CD14-positive monocyte (primary cell): ENCODE data around the gene OR13J1. TPM values are rescaled to one million over a fixed set of nuclear protein-coding genes. Genes with fewer than 3 reads are reported as not detected.

Experiments
- DNase-seq, 3 donors: peaks; one replicate each; pipeline ENCODE4 v3.0.0-alpha.2; 2011 to 2022
- H2AFZ ChIP-seq: 2 replicates; pipeline ENCODE4 v1.6.0; 2012; ENCODE audit warnings: mild to moderate bottlenecking, low read depth, low read length, inconsistent platforms; ENCODE audit not compliant: insufficient read depth, poor library complexity, severe bottlenecking
- H3K27ac ChIP-seq, 2 donors: 1 replicate in 1 of 2; 2 replicates in 1 of 2; pipeline ENCODE4 v1.5.1; 2012 to 2013; ENCODE audit warnings: low read length in 2 of 2, control low read depth in 1 of 2, inconsistent platforms in 1 of 2, low read depth in 1 of 2, mild to moderate bottlenecking in 1 of 2
- H3K27me3 ChIP-seq, 2 donors: one replicate each; pipeline versions ENCODE4 v1.6.0 to v1.6.1; 2011 to 2013; ENCODE audit warnings: low read length in 2 of 2; ENCODE audit not compliant: control insufficient read depth in 2 of 2, insufficient read depth in 2 of 2
- H3K36me3 ChIP-seq, 2 donors: replicated peaks in 1 of 2; 1 replicate in 1 of 2; 2 replicates in 1 of 2; pipeline versions ENCODE4 v1.5.1 to v1.6.1; 2012 to 2013; ENCODE audit warnings: low read length in 2 of 2, control low read depth in 1 of 2, inconsistent platforms in 1 of 2, mild to moderate bottlenecking in 1 of 2; ENCODE audit not compliant: insufficient read depth in 2 of 2, control insufficient read depth in 1 of 2
- H3K4me1 ChIP-seq, 2 donors: 1 replicate in 1 of 2; 2 replicates in 1 of 2; pipeline versions ENCODE4 v1.5.1 to v1.6.1; 2012 to 2013; ENCODE audit warnings: low read length in 2 of 2, control low read depth in 1 of 2, inconsistent platforms in 1 of 2, mild to moderate bottlenecking in 1 of 2, moderate library complexity in 1 of 2; ENCODE audit not compliant: insufficient read depth in 2 of 2, control insufficient read depth in 1 of 2
- H3K4me2 ChIP-seq: replicated peaks from 2 replicates; pipeline ENCODE3; 2012; ENCODE audit warnings: low read length, moderate library complexity, mild to moderate bottlenecking; ENCODE audit not compliant: poor library complexity, severe bottlenecking; ENCODE audit errors: extremely low read depth
- H3K4me3 ChIP-seq, 3 experiments: fragments of 200-600 bp in 1 of 3; sonication (generic) in 1 of 3; replicated peaks in 1 of 3; 1 replicate in 2 of 3; 2 replicates in 1 of 3; pipeline ENCODE4 v1.5.1; 2011 to 2013; ENCODE audit warnings: low read length in 3 of 3, mild to moderate bottlenecking in 3 of 3, control low read depth in 2 of 3, low read depth in 2 of 3, inconsistent platforms in 1 of 3, moderate library complexity in 1 of 3
- H3K79me2 ChIP-seq: 2 replicates; pipeline ENCODE4 v1.6.0; 2012; ENCODE audit warnings: mild to moderate bottlenecking, control low read depth, inconsistent platforms, low read length, moderate library complexity; ENCODE audit not compliant: insufficient read depth
- H3K9ac ChIP-seq: 2 replicates; pipeline ENCODE4 v1.6.0; 2017; ENCODE audit warnings: low read length, mild to moderate bottlenecking; ENCODE audit not compliant: insufficient read depth, poor library complexity, severe bottlenecking
- H3K9me3 ChIP-seq, 2 donors: replicated peaks in 1 of 2; 1 replicate in 1 of 2; 2 replicates in 1 of 2; pipeline versions ENCODE4 v1.5.1 to v1.6.1; 2012 to 2013; ENCODE audit warnings: low read length in 2 of 2, control low read depth in 1 of 2; ENCODE audit not compliant: control insufficient read depth in 1 of 2, insufficient read depth in 1 of 2
- H4K20me1 ChIP-seq: 2 replicates; pipeline ENCODE4 v1.6.0; 2012; ENCODE audit warnings: mild to moderate bottlenecking, low read length, control low read depth, moderate library complexity; ENCODE audit not compliant: insufficient read depth
- H3K27ac Mint-ChIP-seq, 7 donors: one replicate each; pipeline ENCODE4 v1.8.0; 2020; ENCODE audit warnings: mild to moderate bottlenecking in 7 of 7, mixed read lengths in 7 of 7, moderate library complexity in 6 of 7, inconsistent platforms in 2 of 7
- H3K27me3 Mint-ChIP-seq, 3 donors: one replicate each; pipeline ENCODE4 v1.8.0; 2021 to 2022; ENCODE audit warnings: low read depth in 3 of 3, mild to moderate bottlenecking in 3 of 3, mixed read lengths in 3 of 3, moderate library complexity in 3 of 3, inconsistent platforms in 1 of 3
- H3K36me3 Mint-ChIP-seq, 2 donors: one replicate each; pipeline ENCODE4 v1.8.0; 2020; ENCODE audit warnings: mixed read lengths in 2 of 2, inconsistent platforms in 1 of 2, mild to moderate bottlenecking in 1 of 2
- H3K4me1 Mint-ChIP-seq: one replicate; pipeline ENCODE4 v1.8.0; 2020; ENCODE audit warnings: mild to moderate bottlenecking, mixed read lengths
- H3K4me3 Mint-ChIP-seq, 2 donors: one replicate each; pipeline ENCODE4 v1.8.0; 2020; ENCODE audit warnings: mild to moderate bottlenecking in 2 of 2, mixed read lengths in 2 of 2, moderate library complexity in 1 of 2
- H3K9me3 Mint-ChIP-seq, 7 donors: one replicate each; pipeline ENCODE4 v1.8.0; 2020 to 2022; ENCODE audit warnings: mixed read lengths in 7 of 7, mild to moderate bottlenecking in 6 of 7, moderate library complexity in 6 of 7, inconsistent platforms in 2 of 7
- CTCF ChIP-seq: fragments of 200-600 bp; IDR thresholded peaks from one replicate; pipeline ENCODE4 v1.8.0; 2022; ENCODE audit warnings: antibody characterized with exemption, mild to moderate bottlenecking
- WGBS: methylation state at CpG from one replicate; pipeline ENCODE4 v1.1.5; 2013; ENCODE audit warnings: missing lambda C conversion rate; ENCODE audit not compliant: insufficient coverage; 5-methylcytosine and 5-hydroxymethylcytosine counted together
- intact Hi-C, 2 donors: fragments of 100-400 bp; cut with micrococcal nuclease; formaldehyde crosslinking; loops; one replicate each; pipeline versions ENCODE4 v1.15.0 to v1.15.1; 2023
- polyA plus RNA-seq, 3 donors: library from polyadenylated mRNA; depleted of rRNA in 1 of 3; unstranded in 2 of 3; stranded (reverse) in 1 of 3; fragments of 300-500 nt in 2 of 3; fragments of >200 nt in 1 of 3; fragmentation: Illumina TruSeq in 2 of 3; gene quantifications; 1 replicate in 2 of 3; 2 replicates in 1 of 3; pipeline ENCODE4 v1.2.3, GENCODE V29; 2012 to 2021

Gene OR13J1
- polyA plus RNA-seq, 3 donors, result not detected

GRCh38 chr9:35905912-35906679, 35.9 kb upstream of the OR13J1 start, which contains the start of gene HRCT1:
HRCT1 (plus strand) TSS chr9:35906202; CDS start chr9:35906288, 86 bp downstream.
- no peak within 1 kb of the TSS for H3K4me3 Mint-ChIP-seq
- no peaks in the 10 kb centered on the region for H3K36me3 Mint-ChIP-seq
- Histone ChIP-seq H2AFZ (peak within 1 kb of the TSS; percentile 55), H3K9ac (peak within 1 kb of the TSS; percentile 6), H4K20me1 (no peaks in the 10 kb centered on the region), H3K27me3 (no peaks in the 10 kb centered on the region), H3K9me3 (no peaks in the 10 kb centered on the region), H3K79me2 (no peaks in the 10 kb centered on the region), H3K36me3 (no peaks in the 10 kb centered on the region), H3K27ac (no peak within 1 kb of the TSS), H3K4me2 (no peak within 1 kb of the TSS), H3K4me1 (peaks cover 32 to 35% of the 10 kb centered on the region in 2 donors), H3K4me3 (no peak within 1 kb of the TSS)
- intact Hi-C loops, result no loop called here
- WGBS, result 86% methylated on average over 20 of the region's 30 CpGs
- no peak for TF ChIP-seq CTCF
- peak within 1 kb of the TSS in 3 of 7 donors; percentile 32 to 66 (median 48) for H3K27ac Mint-ChIP-seq
- peaks cover 6 to 18% (median 10%) of the 10 kb centered on the region in 3 donors for H3K27me3 Mint-ChIP-seq
- peaks cover 0 to 2% (median 0%) of the 10 kb centered on the region in 7 donors for H3K9me3 Mint-ChIP-seq
- DNase-seq, result no peak
- peaks cover 39% of the 10 kb centered on the region for H3K4me1 Mint-ChIP-seq

- H3K27me3 Mint-ChIP-seq, result peaks cover 6 to 19% (median 13%) of the 10 kb centered on the region in 3 donors
- Histone ChIP-seq H3K4me2 (no peak overlapping the region), H3K4me1 (peaks cover 28 to 32% of the 10 kb centered on the region in 2 donors), H3K27me3 (no peaks in the 10 kb centered on the region), H3K4me3 (no peak overlapping the region), H3K9me3 (no peaks in the 10 kb centered on the region), H3K9ac (no peak overlapping the region), H4K20me1 (no peaks in the 10 kb centered on the region), H2AFZ (peak overlapping the region; percentile 55), H3K27ac (no peak overlapping the region), H3K36me3 (no peaks in the 10 kb centered on the region), H3K79me2 (no peaks in the 10 kb centered on the region)
- intact Hi-C loops, result no loop called here
- DNase-seq, result no peak
- WGBS, result 88% methylated on average over 8 of the region's 8 CpGs
- H3K4me1 Mint-ChIP-seq, result peaks cover 34% of the 10 kb centered on the region
- H3K9me3 Mint-ChIP-seq, result peaks cover 0 to 2% (median 0%) of the 10 kb centered on the region in 7 donors
- TF ChIP-seq CTCF, result no peak
- no peak overlapping the region for H3K4me3 Mint-ChIP-seq
- no peaks in the 10 kb centered on the region for H3K36me3 Mint-ChIP-seq
- peak overlapping the region in 3 of 7 donors; percentile 23 to 66 (median 48) for H3K27ac Mint-ChIP-seq
These were observed 35.0 kb upstream of the OR13J1 start for GRCh38 chr9:35905051-35905781.
